DMS53 treated with DMSO at 0.1 percent for 48 hours (cell line): ENCODE data around the gene TNFRSF12A.
"Not testable (repeated sequence)": the region's sequence is repeated elsewhere in the genome, so short reads cannot be mapped to it uniquely, and the experiment has no call there.

Experiments
- DNase-seq: peaks from one replicate; lab custom pipeline; 2025; ENCODE audit not compliant: unreplicated experiment; lab: John Stamatoyannopoulos, UW

TNFRSF12A gene

DNA sequence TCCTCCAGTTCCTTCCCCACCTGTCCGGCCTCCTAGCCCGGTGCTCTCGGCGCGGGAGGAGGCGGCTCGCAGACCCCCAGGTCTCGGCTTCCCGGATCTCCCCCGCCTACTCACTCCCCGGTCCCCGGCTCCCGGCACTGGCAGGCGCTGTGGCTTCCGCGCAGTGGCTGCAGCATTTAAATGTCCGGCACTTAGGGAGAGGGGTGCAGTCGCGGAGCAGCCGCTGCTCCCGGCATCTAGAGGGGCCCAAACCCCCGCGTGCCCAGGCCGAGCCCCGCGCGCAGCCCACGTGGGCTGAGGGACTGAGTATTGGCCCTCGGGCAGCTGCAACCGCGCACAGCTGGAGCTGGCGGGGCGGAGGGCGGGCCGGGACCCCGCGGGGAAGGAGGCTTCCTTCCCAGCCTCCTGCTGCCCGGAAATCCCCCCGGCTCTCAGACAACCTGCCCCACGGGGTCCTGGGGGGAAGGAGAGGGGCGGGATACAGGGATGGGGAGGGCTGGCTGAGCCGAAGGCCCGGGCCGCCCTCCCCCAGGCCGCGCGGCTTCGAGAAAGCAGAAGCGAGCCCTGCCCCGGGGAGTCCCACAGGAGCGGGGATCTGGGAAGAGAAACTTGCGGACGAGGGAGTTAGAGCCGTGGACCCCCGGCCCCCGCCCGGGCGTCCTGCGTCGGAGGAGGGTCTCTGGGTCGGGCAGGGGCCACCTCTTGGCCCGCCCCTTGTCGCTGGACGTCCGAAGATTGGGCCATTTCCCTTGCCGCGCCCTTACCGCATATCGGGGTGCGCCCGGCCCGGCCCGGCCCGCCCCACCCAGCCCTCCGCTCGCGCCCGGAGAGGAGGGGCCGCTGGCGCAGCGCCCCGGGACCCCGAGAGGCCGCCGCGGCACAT is 25.8 kb downstream of the TNFRSF12A start, which contains the start of gene MMP25:
TSS of gene MMP25 (plus strand) at position 804 of the 883 bp plus-strand sequence. CDS start 357 bp downstream, outside the sequence.
- no peak for DNase-seq

DNA sequence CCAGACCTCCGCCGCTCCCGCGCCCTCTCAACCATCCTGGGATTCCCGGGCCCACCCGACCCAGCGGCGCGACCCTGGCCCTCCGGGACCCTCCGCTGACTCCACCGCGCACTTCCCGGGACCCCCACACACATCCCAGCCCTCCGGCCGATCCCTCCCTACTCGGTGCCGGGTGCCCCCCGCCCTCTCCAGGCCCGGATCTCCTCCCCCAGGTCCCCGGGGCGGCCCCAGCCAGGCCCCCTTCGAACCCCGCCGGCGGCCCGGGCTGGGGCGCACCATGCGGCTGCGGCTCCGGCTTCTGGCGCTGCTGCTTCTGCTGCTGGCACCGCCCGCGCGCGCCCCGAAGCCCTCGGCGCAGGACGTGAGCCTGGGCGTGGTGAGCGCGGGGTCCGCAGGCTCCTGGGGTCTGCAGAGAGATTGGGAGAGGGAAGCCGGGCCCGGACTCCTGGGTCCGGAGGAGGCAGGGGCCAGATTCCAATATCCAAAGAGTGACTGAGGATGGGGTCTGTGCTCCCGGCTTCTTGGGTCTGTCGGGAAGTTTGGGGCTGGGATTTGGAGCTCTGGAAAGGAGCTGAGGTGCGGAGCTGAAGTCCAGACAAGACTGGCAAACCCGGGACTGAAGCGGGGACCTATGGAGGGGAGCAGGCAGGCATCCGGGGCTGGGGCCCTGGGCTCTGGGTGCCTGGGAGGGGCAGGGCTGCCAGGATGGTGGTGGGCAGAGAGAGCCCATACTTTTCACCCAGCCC is 26.6 kb downstream of the TNFRSF12A start:
- DNase-seq: no peak

DNA sequence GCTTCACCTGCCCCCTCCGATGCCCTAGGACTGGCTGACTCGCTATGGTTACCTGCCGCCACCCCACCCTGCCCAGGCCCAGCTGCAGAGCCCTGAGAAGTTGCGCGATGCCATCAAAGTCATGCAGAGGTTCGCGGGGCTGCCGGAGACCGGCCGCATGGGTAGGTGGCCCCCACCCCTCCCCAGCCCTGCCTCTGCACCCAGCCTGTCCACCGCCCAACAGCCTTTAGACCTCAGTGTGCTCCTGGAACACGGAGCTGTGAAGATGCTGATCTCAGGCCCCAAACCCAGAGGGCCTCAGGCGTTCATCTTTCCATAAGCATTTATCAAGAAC is 27.2 kb downstream of the TNFRSF12A start:
- no peak for DNase-seq

DNA sequence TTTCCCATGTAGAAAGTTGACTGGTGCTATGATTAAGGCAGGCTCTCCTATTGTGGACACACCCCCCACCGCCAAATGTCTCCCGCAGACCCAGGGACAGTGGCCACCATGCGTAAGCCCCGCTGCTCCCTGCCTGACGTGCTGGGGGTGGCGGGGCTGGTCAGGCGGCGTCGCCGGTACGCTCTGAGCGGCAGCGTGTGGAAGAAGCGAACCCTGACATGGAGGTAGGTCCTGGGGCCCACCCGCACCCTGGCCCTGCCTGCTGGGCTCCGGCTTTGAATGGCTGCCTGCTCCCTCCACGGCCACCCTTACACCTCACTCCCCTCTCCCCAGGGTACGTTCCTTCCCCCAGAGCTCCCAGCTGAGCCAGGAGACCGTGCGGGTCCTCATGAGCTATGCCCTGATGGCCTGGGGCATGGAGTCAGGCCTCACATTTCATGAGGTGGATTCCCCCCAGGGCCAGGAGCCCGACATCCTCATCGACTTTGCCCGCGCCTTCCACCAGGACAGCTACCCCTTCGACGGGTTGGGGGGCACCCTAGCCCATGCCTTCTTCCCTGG is 29.8 kb downstream of the TNFRSF12A start:
- no peak for DNase-seq

DNA sequence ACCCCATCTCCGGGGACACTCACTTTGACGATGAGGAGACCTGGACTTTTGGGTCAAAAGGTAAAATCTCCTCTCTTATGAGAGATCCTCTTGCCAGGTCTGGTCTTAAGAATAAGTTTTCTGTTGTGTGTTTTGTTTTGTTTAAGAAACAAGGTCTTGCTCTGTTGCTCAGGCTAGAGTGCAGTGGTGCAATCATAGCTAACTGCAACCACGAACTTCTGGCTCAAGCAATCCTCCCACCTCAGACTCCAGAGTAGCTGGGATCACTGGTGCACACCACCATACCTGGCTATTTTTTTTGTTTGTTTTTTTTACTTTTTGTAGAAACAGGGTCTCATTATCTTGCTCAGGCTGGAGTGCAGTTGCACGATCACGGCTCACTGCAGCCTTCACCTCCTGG is 30.3 kb downstream of the TNFRSF12A start:
- DNase-seq: no peak

DNA sequence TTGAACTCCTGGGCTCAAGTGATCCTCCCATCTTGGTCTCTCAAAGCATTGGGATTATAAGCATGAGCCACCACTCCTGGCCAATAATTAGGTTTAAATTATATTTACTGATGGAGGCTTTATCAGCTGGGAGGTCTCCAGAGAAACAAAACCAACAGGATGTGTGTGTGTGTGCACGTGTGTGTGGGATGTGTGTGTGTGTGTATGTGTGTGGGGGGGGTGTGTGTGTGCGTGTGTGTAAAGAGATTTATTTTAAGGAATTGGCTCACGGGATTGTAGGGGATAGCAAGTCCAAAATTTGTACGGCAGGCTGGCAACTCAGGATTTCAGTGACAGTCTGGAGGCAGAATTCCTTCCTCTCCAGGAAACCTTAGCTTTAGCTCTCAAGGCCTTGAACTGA is 30.8 kb downstream of the TNFRSF12A start:
- no peak for DNase-seq

DNA sequence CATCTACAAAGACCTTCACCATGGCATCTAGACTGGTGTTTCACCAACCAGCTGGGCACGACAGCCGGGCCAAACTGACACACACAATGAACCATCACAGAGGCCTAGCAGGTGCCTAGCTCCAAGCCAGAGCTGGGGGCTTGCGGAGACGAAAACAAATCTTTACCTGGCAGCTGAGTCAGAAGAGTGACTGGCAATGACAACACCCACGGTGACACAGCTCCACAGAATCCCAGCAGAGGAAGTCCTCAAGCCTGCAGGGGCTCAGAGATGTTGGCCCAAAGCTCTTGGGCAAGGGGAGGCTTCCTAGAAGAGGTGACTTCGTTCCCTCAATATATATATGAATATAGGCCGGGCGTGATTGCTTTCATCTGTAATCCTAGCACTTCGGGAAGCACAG is 31.3 kb downstream of the TNFRSF12A start:
- no peak for DNase-seq

DNA sequence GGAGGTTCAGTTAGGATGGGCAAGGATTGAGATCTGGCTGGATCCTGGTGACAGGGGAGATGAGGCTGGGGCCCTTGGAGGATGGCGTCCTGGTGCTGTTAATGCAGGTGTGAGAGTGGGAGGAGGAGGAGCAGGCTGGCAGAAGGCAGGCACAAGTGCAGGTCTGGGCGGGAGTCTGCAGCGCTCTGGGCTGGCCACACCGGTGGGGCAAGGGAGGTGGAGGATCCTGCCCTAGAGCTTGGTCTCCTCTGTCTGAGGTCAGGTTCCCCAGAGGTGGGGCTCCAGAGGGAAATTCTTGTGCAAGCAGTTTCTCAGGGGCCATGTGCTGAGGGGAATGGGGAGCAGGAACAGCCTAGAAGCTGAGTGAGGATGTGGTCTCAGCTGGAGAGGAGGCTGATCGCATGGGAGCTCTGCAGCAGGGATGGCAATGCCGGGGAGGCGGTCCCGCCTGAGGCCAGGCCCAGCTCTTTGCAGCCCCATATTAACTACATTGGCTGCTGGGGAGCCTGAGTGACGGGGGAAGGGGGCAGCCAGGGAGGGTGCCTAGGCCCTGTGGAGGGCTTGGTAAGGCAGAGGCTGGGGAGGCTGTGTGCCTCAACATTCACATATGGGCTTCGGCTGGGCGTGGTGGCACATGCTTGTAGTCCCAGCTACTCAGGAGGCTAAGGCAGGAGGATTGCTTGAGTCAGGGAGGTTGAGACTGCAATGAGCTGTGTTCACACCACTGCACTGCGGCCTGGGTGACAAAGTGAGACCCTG is 32.6 kb downstream of the TNFRSF12A start:
- not testable (repeated sequence) for DNase-seq

DNA sequence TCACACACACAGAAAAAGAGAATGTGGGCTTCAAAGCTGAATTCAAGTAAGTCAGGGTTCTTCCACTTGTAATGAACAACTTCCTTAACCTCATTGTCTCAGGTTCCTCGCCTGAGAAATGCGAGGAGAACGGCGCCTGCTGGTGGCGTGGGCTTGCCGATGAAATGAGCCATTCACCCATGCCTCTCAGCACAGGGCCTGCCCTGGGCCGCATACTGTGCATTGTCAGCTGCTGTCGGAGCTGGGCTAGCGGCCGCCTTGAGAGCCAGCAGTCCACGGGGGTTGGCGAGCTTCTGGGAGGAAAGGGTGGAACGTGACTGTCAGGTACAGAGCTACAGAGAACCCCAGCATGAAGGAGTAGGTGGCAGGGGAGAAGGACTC is 33.2 kb downstream of the TNFRSF12A start:
- DNase-seq: not testable (repeated sequence)

DNA sequence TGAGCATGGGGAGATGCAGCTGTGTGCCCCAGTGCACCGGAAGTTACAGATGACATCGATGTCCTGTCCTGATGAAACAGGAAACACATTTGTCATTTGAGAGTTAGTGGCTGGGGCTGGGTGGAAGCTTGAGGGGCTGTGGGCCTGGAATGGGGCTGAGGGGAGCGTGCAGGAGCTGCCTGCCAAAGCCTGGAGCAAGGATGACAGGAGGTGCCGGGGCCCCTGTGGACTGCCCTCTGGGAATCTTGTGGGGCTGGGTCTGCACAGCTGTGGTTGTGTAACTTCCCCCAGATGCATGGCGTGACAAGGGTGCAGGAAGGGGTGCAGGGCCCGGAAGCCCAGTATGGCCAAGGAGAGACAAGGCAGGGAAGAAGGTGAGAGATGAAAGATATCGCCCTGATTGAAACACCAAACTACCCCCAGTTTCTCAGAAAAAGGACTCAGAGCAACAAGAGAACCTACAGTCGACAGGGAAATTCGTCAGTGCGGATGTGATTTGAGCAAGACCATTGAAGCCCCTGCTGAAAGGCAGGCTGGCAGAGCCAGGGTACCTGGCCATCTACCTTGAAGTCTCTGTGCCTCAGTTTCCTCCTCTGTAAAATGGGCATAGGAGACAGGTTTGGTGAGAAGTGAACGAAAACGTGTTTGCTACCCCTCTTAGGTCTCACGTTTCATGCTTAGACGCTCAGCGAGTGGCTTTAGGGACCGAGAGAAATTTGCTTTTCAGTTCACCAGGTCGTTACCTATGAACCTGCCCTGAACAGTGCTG is 35.0 kb downstream of the TNFRSF12A start:
- no peak for DNase-seq

DNA sequence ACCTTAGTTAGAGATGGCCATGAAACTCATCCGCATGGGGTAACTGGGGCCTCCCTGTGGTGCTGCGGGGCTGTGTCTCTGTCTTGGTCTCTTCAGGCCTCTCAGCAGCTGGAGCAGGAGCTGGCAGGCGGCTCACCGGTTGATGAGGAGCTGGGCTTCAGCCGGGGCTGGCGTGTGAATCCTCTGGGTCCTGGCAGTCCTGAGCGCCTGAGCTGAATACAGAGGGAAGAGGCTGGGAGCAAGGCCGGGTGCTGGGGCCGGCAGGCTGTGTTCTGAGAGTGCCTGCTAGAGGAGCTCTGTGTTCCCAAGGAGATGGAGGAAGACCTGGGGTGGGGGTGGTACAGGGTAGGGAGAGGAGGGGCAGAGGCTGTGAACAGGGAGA is 35.6 kb downstream of the TNFRSF12A start:
- DNase-seq: not testable (repeated sequence)

DNA sequence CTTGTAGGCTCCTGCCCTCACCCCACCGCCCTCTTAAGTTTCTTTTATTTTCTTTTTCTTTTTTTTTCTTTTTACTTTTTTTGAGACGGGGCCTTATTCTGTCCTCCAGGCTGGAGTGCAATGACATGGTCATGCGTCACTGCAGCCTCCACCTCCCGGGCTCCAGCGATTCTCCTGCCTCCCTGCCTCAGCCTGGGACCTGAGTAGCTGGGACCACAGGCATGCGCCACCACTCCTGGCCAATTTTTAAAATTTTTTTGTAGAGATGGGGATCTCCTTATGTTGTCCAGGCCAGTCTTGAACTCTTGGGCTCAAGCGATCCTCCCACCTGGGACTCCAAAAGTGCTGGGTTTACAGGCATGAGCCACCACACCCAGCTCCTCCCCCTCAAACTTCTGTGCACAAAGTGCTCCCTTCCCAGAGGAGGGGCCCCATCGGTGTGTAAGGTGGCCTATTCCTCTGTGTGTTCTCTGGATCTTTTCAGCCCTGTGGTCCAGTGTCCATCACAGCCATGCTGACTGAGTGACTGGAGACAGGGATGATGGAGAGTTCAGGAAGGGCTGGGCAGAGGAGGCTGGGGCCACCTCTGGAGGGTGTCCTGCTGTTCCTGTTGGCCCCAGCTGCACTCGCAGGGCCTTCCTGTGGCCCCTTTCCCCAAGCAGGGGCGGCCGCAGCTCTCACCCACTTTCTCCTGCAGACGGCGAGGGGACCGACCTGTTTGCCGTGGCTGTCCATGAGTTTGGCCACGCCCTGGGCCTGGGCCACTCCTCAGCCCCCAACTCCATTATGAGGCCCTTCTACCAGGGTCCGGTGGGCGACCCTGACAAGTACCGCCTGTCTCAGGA is 36.4 kb downstream of the TNFRSF12A start:
- DNase-seq: no peak

DNA sequence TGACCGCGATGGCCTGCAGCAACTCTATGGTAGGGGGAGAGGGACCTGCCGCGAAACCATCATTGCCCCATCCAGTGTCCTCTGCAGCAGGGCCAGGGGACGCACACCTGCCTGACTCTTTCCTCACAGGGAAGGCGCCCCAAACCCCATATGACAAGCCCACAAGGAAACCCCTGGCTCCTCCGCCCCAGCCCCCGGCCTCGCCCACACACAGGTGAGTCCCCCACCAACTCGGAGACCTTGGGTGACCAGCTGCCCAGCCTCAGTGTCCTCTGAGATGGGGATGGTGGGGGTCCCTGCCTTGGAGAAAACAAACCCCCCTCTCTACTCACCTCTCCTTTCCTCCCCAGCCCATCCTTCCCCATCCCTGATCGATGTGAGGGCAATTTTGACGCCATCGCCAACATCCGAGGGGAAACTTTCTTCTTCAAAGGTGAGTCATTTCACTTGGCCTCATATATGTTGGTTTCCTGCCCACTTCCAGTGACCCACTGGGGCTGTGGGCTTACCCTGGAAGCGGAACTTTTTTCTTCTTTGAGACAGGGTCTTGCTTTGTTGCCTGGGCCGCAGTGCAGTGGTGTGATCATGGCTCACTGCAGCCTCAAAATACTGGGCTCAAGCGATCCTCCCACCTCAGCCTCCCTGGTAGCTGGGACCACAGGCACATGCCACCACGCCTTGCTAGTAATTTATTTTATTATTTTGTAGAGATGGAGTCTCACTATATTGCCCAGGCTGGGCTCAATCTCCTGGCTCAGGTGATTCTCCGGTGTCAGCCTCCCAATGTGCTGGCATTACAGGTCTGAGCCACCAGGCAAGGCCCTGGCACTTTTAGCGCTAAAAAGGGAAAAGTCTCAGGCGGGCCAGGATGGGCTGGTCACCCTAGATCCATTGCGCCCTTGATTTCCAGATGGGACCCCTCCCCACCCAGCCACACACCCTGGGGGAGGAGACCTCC is 37.3 kb downstream of the TNFRSF12A start:
- DNase-seq: no peak

DNA sequence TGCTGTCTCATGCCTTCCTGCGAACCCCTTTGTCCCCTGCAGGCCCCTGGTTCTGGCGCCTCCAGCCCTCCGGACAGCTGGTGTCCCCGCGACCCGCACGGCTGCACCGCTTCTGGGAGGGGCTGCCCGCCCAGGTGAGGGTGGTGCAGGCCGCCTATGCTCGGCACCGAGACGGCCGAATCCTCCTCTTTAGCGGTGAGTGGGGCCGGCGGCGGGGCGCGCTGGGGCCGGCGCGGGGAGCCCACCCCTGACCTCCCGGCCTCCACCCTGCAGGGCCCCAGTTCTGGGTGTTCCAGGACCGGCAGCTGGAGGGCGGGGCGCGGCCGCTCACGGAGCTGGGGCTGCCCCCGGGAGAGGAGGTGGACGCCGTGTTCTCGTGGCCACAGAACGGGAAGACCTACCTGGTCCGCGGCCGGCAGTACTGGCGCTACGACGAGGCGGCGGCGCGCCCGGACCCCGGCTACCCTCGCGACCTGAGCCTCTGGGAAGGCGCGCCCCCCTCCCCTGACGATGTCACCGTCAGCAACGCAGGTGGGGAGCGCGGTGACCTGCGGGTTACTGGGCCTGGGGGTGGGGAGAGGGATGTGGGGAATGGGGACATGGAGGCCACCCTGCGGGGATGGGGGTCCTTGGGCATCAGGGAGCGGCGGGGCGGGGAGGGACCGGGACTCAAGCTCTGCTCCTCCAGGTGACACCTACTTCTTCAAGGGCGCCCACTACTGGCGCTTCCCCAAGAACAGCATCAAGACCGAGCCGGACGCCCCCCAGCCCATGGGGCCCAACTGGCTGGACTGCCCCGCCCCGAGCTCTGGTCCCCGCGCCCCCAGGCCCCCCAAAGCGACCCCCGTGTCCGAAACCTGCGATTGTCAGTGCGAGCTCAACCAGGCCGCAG is 38.2 kb downstream of the TNFRSF12A start:
- DNase-seq: no peak

DNA sequence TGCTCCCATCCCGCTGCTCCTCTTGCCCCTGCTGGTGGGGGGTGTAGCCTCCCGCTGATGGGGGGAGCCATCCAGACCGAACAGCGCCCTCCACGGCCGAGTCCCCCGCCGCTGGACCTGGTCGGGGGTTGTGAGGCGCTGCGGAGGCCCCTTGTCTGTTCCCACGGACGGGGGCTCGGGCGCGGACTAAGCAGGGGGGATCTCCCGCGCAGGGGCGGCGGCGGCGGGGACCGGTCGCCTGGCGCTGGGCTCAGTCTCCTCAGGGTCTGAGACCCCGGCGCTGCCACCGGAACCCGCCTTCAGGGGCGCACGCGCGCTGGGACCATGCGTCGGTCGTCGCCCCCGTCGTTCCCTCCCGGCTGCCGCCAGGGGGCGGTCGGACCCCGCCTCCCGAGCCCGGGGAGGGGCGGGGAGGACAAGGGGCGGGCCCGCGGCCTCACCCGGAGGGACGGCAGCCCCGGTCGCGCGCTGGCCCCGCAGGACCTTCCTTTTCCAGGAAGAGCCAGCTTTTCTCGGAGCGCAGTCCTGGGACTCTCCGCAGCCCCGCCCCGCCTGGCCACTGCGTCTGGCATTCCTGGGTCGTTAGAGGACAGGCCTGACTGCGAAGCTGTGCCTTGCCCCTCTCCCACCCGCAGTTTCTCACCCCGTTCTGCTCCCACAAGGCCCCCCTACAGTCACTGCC is 39.0 kb downstream of the TNFRSF12A start:
- DNase-seq: peak; percentile 32

DNA sequence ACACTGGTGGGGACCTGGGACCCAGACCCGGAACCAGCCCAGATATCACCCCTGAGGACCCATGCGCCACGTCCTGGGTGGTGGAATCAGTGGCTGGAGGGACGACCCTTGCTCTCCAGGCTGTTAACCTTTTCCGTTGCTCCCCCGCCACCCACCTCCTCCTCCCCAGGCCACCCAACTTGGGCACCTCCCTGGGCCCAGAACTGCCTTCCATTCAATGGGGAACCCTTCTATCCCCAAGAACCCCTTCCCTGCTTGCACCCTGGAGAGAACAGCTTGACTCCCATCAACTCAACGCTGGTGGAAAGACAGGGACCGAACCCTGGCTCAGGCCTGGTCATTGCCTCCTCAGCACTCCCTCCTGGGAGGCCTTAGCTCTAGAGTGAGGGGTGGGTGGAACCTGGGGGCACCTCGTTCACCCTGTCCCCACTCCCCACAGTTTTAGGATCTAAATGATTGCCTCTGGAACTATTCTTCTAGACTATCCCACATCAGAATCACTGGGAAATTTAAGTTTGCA is 39.6 kb downstream of the TNFRSF12A start:
- DNase-seq: no peak
